Measurements from ENCODE around the gene SLC23A1.

The SLC23A1 gene

GRCh38 chr5:139406963-139407362, 23.9 kb upstream of the SLC23A1 start:
- DNase-seq = no peak

- no peak for DNase-seq
Measured at GRCh38 chr5:139404484-139404840, 21.4 kb upstream of the SLC23A1 start.

GRCh38 chr5:139403787-139404483, 20.8 kb upstream of the SLC23A1 start, which contains the start of gene SPATA24:
Gene SPATA24, minus strand, starts transcription at chr5:139404089. Its CDS starts 29 bp downstream, at chr5:139404060.
- DNase-seq = peak; percentile 94

GRCh38 chr5:139403418-139403786, 20.3 kb upstream of the SLC23A1 start:
- DNase-seq = no peak

- no peak for DNase-seq
Measured at GRCh38 chr5:139402561-139403158, 19.6 kb upstream of the SLC23A1 start.

GRCh38 chr5:139401546-139401945, 18.4 kb upstream of the SLC23A1 start:
- DNase-seq = no peak

GRCh38 chr5:139399501-139400121, 16.5 kb upstream of the SLC23A1 start:
- no peak for DNase-seq

GRCh38 chr5:139397921-139398320, 14.8 kb upstream of the SLC23A1 start:
- no peak for DNase-seq

GRCh38 chr5:139396691-139397090, 13.6 kb upstream of the SLC23A1 start:
- no peak for DNase-seq

GRCh38 chr5:139395844-139396640, 12.9 kb upstream of the SLC23A1 start:
- no peak for DNase-seq

- no peak for DNase-seq
Measured at GRCh38 chr5:139394654-139395566, 11.8 kb upstream of the SLC23A1 start, which contains the start of gene PROB1. Gene PROB1, minus strand, starts transcription at chr5:139395104. Its CDS starts 23 bp downstream, at chr5:139395081.

GRCh38 chr5:139394123-139394653, 11.1 kb upstream of the SLC23A1 start:
- DNase-seq = no peak

- no peak for DNase-seq
Measured at GRCh38 chr5:139393497-139394122, 10.5 kb upstream of the SLC23A1 start.

GRCh38 chr5:139392678-139393496, 9.8 kb upstream of the SLC23A1 start:
- no peak for DNase-seq

- DNase-seq = no peak
Measured at GRCh38 chr5:139392324-139392677, 9.2 kb upstream of the SLC23A1 start.

GRCh38 chr5:139391570-139392323, 8.7 kb upstream of the SLC23A1 start:
- DNase-seq = no peak

GRCh38 chr5:139390639-139391569, 7.8 kb upstream of the SLC23A1 start:
- DNase-seq = no peak
